ENCODE data around the gene PIK3R1.

Gene PIK3R1

DNA sequence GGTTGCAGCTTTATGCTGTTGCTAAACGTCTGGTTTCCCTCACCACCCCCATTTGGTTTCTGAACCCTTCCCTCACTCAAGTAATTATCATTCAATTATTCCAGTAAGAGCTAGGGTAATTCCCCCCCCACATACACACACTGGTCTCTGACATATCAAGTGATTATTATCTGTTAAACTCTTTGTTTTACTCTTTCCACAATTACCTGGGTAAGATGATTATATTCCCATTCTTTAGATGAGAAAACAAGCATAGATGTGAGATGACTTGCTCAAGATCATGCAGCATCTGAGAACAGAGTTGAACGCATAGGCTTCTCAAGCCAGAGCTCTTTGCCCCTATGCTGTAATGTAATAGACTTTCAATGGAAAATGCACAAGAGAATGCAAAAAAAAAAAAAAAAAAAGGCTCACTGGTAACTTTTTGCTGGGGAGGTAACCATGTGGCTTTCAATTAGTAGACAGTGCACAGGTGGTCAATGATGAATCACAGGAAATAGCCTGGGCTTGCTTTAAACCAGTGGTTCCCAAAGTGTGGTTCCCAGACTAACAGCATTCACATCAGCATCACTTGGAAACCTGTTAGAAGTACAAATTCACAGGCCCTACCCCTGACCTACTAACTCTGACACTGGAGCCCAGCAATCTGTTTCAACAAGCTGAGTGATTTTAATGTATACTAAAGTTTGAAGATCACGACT, 87.6 kb downstream of the PIK3R1 start:
- DNase-seq = peak; percentile 43
- H3K4me3 ChIP-seq (ENCODE audit: low read depth, low read length) = no peak overlapping the region
- TF ChIP-seq, protein P1, sequence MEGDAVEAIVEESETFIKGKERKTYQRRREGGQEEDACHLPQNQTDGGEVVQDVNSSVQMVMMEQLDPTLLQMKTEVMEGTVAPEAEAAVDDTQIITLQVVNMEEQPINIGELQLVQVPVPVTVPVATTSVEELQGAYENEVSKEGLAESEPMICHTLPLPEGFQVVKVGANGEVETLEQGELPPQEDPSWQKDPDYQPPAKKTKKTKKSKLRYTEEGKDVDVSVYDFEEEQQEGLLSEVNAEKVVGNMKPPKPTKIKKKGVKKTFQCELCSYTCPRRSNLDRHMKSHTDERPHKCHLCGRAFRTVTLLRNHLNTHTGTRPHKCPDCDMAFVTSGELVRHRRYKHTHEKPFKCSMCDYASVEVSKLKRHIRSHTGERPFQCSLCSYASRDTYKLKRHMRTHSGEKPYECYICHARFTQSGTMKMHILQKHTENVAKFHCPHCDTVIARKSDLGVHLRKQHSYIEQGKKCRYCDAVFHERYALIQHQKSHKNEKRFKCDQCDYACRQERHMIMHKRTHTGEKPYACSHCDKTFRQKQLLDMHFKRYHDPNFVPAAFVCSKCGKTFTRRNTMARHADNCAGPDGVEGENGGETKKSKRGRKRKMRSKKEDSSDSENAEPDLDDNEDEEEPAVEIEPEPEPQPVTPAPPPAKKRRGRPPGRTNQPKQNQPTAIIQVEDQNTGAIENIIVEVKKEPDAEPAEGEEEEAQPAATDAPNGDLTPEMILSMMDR (IDR thresholded peaks at IDR 0.05; ENCODE audit: low read depth, low read length) = no peak
- H3K4me1 ChIP-seq = peaks cover 19% of the 10 kb centered on the region
- H3K36me3 ChIP-seq = peaks cover 34% of the 10 kb centered on the region
- no peaks in the 10 kb centered on the region for H3K9me3 ChIP-seq
- H3K27me3 ChIP-seq = no peaks in the 10 kb centered on the region

DNA sequence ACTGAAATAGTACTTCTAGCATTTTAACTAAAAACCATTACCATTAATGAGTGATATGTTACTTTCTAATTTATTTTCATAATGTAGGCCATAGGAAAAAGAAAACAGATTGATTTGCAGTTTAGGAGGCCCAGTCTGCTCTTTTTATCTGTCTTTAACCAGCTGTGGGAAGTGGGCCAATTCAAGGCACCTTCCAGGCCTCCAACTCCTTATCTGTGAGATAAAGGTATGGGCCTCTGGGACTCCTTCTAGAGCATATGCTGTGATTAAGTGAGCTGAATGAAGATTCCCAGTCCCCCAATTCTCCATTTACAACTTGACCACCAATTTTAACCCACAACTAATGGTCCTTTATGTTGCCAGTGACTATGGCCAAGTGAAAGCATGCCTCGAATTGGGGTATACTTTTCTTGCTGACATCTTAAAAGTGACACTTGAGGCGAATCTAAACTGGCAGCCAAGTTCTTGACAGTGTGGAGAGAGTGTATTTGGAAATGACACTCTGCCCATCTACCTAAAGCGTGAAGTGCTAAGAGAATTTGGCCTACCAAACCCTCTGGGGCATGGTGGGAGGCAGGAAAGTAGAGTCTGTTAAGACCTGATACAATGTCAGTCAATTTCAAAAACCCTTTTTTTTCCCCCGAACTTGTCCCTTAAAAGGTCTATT, 88.3 kb downstream of the PIK3R1 start:
- peak; percentile 68 for DNase-seq
- Histone ChIP-seq H3K27me3 (no peaks in the 10 kb centered on the region), H3K4me1 (peaks cover 19% of the 10 kb centered on the region), H3K36me3 (peaks cover 27% of the 10 kb centered on the region), H3K4me3 (ENCODE audit: low read depth, low read length) (no peak overlapping the region), H3K9me3 (no peaks in the 10 kb centered on the region)
- TF ChIP-seq, protein P1 (IDR thresholded peaks at IDR 0.05; ENCODE audit: low read depth, low read length) = no peak

DNA sequence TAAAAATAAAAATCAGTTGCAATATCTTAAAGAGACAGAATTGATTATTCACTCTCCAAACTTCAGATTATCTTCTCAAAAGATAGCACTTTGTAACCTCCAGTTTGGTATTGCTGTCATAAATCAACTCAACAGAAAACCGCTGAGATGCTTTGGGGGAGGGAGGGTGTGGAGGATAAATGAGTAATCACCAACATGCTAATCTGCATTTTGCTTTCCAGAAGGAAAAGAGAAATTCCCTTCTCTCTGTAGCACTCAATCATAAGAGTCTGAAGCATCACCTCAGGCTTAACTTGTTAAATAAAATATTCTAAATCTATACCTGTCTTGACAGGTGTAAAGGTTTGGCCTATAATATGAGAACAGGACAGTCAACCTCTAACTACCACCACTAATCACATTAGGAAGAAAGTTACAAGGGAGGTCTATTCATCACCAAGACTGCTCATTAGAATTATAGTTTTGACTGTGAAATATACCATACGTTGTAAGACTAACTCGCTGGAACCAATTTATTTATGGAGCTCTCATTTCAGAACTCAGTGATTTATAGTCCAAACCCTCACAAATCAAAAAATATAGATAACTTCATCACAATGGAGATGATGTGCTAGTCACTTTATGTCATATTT, 89.0 kb downstream of the PIK3R1 start:
- DNase-seq = no peak
- no peaks in the 10 kb centered on the region for H3K27me3 ChIP-seq
- TF ChIP-seq, protein P1 (IDR thresholded peaks at IDR 0.05; ENCODE audit: low read depth, low read length) = no peak
- H3K9me3 ChIP-seq = no peaks in the 10 kb centered on the region
- peaks cover 21% of the 10 kb centered on the region for H3K36me3 ChIP-seq
- no peak overlapping the region for H3K4me3 ChIP-seq (ENCODE audit: low read depth, low read length)
- peaks cover 19% of the 10 kb centered on the region for H3K4me1 ChIP-seq

DNA sequence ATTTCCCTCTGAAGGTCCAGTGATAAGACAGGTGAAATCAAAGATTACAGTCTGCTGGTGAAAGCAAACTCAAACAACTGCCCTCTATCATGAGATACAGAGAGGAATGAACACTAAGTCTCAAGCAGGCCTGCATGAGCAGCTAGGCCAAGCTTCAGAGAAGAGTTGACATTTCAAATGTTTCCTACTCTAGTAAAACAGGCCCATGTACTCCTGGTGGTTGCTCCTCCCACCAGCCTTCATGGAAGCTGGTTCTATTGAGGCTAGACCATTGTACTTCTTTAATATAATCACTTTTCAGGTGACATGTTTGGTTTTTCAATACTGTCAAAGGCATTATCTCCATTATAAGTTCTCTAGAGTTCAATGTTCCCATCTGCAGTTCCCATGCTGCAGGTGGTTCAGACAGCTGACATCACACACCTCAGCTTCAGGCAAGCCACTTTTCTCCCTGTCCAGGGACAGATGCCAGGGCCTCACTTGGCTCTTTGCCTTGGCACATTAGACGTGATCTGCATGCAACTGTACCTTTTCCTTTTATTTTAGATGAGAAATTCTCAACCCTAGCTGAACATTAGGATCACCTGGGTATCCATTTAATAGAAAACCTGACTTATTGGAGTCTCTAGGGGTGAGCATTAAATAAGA, 89.8 kb downstream of the PIK3R1 start:
- H3K9me3 ChIP-seq = no peaks in the 10 kb centered on the region
- no peak for DNase-seq
- H3K27me3 ChIP-seq = no peaks in the 10 kb centered on the region
- H3K4me3 ChIP-seq (ENCODE audit: low read depth, low read length) = no peak overlapping the region
- H3K36me3 ChIP-seq = peaks cover 13% of the 10 kb centered on the region
- TF ChIP-seq, protein P1 (IDR thresholded peaks at IDR 0.05; ENCODE audit: low read depth, low read length) = no peak
- H3K4me1 ChIP-seq = peaks cover 19% of the 10 kb centered on the region

- DNase-seq = no peak
- Histone ChIP-seq H3K27me3 (no peaks in the 10 kb centered on the region), H3K4me3 (ENCODE audit: low read depth, low read length) (no peak overlapping the region), H3K4me1 (peaks cover 19% of the 10 kb centered on the region), H3K36me3 (peaks cover 6% of the 10 kb centered on the region; the same call in 1 of the 2 replicates), H3K9me3 (no peaks in the 10 kb centered on the region)
- TF ChIP-seq, protein P1 (IDR thresholded peaks at IDR 0.05; ENCODE audit: low read depth, low read length) = no peak
Measured at GRCh38 chr5:68306361-68307014, 90.9 kb downstream of the PIK3R1 start.
